Ramos (cell line): Measurements from ENCODE around the gene ANO9.

Source experiments
- in situ Hi-C: fragments of 300-500 bp; cut with MboI; formaldehyde crosslinking; loops from one replicate; pipeline ENCODE4 v1.14.3; 2022; ENCODE audit warnings: low sequenced_read_pairs; ENCODE audit not compliant: unreplicated experiment

ANO9 gene

DNA sequence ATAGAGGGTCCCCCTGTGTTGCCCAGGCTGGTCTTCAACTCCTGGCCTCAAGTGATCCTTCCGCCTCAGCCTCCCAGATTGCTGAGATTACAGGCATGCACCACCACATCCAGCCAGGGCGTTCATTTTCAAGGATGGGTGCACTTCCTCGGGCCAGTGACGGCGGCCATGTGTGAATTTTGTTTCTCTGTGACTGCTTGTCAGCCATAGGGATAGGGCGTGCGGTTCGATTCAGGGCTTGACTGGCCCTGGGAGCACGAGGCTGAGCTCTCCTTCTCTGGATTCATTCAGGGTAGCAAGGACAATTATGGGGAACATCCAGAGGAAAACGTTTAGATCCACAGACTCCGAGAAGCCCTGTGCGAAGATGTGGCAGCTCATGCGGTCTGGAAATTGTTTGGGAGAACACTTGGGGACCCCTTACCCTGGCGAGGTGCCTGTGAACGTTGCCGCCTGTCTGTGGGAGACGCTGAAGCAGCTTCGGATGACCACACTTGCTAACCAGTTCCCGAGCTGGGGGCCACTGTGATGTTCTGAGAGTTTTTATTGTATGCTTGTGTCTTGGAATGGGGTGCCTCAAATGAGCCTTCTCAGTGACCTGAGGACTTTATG lies 11.2 kb upstream of the ANO9 start:
- in situ Hi-C loops: loop anchor here (5.0 kb wide), 1 partner anchor 49 kb away; no protein-coding TSS in a partner anchor

- in situ Hi-C loops: loop anchor here (5.0 kb wide), 1 partner anchor 50 kb away; no protein-coding TSS in a partner anchor
Observed at GRCh38 chr11:452203-452744, 10.5 kb upstream of the ANO9 start.

GRCh38 chr11:451738-452137 lies 9.9 kb upstream of the ANO9 start:
- in situ Hi-C loops: loop anchor here (5.0 kb wide), 1 partner anchor 51 kb away; no protein-coding TSS in a partner anchor

DNA sequence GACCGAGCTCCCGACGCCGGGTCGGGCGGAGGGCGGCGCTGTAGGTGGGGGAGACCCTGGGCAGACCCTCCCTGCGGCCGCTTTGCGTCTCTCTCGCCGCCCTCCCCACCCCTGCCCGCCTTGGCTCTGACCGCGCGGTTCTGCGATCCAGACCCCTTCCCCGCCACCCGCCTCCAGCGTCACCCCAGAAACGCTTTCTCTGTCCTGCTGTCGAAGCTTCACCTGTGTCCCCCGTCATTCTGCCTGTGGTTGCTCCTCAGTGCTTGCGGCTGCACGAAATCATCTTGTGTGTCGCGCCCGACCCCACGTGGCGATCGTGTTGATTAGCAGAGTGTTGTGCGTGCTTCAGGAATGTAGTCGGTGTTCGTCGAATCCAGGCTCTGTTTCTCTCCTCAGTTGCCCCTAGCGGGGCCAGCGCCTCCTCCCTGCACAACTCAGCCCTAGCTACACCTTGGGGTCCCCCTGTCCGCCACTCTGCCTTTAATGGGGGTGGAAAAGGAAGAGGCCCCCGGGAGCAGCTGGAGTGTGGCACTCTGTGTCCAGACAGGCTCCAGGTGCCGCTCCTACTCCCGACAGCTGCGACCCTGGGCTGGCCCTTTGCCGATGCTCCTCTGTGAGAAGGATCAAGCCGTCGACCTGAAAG lies 9.1 kb upstream of the ANO9 start:
- in situ Hi-C loops: loop anchor here (5.0 kb wide), 1 partner anchor 51 kb away; no protein-coding TSS in a partner anchor

DNA sequence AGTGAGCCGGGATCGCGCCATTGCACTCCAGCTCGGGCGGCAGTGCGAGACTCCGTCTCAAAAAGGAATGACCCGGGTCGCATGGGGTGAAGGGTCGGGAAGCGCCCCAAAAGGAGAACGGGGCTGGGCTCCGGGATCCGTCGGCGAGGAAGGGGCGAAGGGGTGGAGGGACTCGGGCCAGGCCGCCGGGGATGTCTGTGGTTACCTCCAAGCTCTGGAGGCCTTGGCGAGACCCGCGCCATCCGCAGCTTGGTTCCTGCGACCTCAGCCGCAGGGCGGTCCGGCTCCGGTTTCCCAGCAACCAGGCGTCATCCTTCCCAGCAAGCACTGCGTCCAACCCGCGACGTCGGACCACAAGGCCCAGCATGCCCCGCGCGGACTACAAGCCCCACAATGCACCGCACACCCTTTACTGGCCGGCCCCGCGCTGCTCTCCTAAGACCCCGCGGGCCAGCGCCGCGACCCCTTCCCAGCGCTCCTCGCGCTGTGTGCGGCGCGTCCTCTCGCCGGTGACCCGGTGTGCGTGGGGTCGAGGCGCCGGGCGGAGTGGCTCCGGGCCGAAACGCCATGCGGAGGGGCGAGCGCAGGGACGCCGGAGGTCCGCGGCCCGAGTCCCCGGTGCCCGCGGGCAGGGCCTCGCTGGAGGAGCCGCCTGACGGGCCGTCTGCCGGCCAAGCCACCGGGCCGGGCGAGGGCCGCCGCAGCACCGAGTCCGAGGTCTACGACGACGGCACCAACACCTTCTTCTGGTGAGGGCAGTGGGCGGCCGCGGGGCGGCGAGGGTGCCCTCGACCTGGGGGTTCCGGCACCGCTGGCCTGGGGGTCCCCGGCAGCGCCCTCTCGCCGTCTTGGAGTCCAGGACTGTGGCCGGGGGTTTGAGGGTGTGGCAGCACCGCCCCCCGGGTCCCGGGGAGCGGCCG lies 8.3 kb upstream of the ANO9 start, which contains the start of gene PTDSS2:
Gene PTDSS2 (plus strand): TSS at position 391 of the 920 bp plus-strand sequence. CDS start 177 bp downstream, at position 568.
- in situ Hi-C loops: loop anchor here (5.0 kb wide), 1 partner anchor 52 kb away; no protein-coding TSS in a partner anchor

DNA sequence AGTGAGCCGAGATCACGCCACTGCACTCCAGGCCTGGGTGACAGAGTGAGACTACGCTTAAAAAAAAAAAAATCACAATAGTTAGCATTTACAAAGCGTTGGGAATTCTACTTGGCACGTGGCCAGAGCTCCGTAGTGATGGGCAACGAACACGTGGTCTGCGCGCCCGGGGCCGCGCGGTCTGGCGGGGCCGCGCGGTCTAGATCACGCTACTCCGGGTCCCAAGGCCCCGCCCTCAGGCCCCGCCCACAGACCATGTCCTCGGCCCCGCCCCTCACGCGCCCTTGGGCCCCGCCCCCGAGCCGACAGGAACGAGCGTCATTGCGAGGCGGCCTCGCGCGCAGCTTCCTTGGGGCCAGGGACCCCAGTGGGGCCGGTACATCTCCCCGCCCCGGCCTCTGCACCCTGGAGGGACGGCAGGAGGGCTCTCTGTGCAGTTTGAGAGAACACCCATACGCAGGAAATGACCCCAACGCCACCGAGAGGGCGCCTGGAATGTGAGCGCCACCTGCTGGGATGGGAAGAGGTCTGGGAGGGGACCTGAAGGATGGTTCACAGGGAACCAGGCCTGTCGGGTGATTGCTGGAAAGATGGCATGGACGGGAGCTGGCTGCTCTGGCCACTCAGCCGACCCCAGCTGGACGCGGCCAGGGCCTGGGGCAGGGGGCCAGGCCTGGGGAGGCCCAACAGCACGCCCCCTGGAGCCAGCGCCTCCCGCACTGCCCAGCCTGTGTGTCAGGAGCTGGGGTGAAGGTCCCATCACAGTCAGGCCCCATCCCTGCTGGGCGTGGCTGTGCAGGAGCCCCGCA lies 6.3 kb upstream of the ANO9 start:
- in situ Hi-C loops: no loop called here

DNA sequence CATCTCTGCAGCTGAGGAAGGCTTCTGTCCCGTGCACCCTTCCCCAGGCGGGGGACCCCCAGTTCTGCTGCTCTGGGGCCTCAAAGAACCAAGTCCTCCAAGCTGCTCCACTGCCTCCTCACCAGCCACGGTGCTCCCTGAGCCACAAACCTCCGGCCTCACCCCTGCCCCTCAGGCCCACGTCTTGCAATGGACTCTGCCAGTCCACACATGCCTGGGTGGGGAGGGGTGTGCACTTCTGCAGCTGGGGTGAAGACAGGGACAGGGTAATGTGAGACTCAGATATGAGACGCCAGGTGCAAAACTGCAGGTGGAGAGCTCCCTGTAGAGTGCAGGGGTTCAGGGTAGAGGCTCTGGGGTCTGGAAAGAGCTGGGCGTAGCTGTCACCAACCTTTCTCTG lies 5.1 kb upstream of the ANO9 start:
- in situ Hi-C loops: no loop called here

GRCh38 chr11:445765-446588 lies 4.2 kb upstream of the ANO9 start:
- in situ Hi-C loops: no loop called here

DNA sequence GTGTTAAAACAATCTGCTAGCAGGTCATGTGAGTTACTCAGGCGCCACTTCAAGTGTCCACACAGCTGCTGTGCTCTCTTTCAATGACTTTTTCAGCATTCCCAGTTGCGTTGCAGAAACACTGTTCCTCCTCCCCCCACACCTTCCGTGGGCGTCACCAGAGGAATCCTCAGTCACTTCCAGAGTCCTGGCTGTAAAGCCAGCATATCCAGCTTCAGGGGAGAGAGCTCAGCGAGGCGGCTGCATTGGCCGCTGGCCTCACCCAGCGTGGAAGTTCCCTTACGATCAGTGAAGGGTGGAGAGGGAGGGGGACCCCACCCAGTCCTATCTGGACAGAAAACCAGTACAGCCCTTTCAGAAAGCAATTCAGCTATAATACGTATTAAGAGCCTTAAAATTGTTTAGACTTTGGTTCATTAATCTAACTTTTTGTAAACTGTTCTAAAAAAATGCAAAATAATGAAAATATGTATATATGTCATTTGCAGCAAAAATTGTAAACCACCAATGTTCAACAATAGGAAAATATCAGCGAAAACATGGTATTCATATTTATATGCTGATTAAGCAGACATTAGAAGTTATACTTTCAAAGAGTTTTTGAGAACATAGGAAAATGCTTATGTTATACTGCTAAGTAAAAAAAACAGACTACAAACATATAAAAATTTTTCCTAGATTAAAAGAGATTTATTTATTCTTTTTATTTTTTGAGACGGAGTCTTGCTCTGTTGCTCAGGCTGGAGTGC lies 2.8 kb upstream of the ANO9 start:
- in situ Hi-C loops: no loop called here

- in situ Hi-C loops: no loop called here
Observed at GRCh38 chr11:443542-444199, 1.9 kb upstream of the ANO9 start.

- in situ Hi-C loops: no loop called here
Observed at GRCh38 chr11:442611-443081, 835 bp upstream of the ANO9 start.

DNA sequence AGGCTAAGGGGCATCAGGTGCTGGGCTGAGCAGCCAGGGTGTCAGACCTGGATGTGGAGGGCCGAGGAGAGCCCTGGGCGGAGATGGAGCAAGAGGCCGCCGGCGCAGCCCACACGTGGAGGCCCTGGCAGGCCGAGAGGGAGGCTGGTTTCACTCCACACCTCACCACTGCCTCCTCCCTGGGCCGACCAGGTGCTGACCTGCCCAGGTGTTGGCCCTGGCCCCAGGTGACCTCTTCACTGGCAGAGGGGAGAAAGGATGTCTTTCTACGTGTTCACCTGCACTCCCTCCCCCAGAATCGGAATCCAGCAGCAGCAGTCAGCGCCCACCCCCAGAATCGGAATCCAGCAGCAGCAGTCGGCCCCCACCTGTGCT lies 781 bp downstream of the ANO9 start:
- in situ Hi-C loops: no loop called here

DNA sequence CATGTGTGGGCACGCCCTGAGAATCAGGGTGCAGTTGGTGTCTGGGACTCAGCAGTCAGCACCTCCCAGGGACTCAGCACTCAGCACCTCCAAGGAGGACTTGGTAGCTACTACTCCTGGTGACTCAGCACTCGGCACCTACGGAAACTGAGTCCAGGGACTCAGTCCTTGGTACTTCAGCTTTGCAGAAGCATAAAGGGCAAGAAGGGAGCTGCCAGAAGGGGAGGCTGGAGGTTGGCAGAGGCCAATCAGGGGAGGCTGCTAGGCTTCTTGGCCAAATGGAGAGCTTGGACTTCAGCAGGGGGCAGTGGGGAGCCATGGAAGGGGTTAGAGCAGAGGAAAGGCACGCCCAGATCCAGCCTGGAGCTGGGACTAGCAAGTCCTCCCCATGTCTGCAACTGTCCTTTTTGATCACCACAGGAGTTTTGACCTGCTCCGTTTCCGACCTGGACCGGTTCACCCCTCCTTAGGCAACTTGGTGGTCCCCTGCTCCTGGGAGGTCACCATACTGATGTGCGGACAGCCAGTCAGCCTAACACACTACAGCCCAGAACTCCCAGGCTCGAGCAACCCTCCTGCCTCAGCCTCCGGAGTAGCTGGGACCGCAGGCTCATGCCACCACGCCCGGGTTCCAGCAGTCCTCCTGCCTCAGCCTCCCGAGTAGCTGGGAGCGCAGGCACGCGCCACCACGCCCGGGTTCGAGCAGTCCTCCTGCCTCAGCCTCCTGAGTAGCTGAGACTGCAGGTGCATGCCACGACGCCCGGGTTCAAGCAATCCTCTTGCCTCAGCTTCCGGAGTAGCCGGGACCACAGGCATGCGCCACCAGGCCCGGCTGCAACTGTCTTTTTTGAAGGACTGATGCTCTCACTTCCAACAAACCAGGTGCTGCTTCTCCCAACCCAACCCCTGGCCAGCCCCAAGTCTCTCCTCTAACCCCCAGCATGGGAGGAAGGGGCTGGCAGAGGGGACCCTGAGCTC lies 1.5 kb downstream of the ANO9 start:
- in situ Hi-C loops: no loop called here

DNA sequence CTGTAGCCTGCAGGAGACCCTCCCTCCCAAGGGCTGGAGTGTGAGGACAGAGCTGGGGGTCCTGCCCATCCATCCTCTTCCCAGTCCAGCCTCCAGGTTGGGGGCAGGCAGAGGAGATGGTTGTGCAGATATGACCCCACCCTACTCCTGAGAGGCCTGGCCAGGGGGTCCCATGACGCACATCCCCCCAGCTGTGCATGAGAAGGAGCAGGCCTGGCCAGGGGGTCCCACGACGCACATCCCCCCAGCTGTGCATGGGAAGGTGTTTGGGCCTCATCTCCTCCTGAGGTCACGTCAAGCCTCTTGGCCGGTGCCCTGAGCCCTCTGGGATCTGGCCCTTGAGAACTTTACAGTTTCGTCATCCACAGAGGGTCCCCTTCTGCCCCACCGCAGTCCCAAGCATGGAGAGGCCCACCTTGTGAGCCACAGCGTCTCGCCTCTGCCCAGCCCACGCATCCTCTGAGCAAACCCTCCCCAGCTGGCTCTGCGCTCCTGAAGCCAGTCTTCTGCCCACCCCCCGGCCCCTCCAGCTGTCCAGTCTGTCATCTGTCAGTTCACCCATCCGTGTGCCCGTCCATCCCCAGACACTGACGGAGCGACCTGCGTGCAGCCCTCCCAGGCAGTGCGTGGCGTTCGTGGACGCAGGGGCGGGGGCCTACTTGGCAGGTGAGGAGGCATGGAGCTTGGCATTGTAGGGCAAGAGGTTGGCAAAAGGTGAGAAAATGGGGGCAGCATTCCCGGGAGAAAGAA lies 2.3 kb downstream of the ANO9 start:
- in situ Hi-C loops: no loop called here

- in situ Hi-C loops: no loop called here
Observed at GRCh38 chr11:438101-438844, 3.5 kb downstream of the ANO9 start.
